ENCODE data around the gene MRPS7. TPM values are rescaled to one million over a fixed set of nuclear protein-coding genes. Genes with fewer than 3 reads are reported as not detected.

Gene MRPS7
- total and polyA plus RNA-seq, 9 of the 15 experiments (the other 6 are each of a cell fraction or from before 2014, with no cell fraction given), result 107 to 244 (median 132) TPM

GRCh38 chr17:75271233-75271954 lies 9.7 kb downstream of the MRPS7 start (continued):
- TF ChIP-seq ZNF224 (CRISPR knock-in tag; IDR thresholded peaks at IDR 0.05) (no peak), NR3C1 (CRISPR knock-in tag; IDR thresholded peaks at IDR 0.05) (peak; percentile 26; the same call in 1 of the 2 replicates), ZNF785 (CRISPR knock-in tag; IDR thresholded peaks at IDR 0.05) (no peak), RAD21 (CRISPR knock-in tag; conservative IDR thresholded peaks at IDR 0.05 in 1 of 2, IDR thresholded peaks at IDR 0.05 in 1 of 2) (peak; percentile 13 to 64; a peak in 2 of 4 replicates), ZNF407 (IDR thresholded peaks at IDR 0.05; ENCODE audit: low read depth) (no peak), REST (IDR thresholded peaks at IDR 0.05; ENCODE audit: borderline replicate concordance) (no peak), REST (CRISPR knock-in tag; IDR thresholded peaks at IDR 0.05; ENCODE audit: low read depth) (no peak), XRCC3 (IDR thresholded peaks at IDR 0.05) (no peak), MXD1 (CRISPR knock-in tag; IDR thresholded peaks at IDR 0.05; ENCODE audit: borderline replicate concordance, poor library complexity, severe bottlenecking) (no peak), POLR3A (IDR thresholded peaks at IDR 0.05; ENCODE audit: borderline replicate concordance, extremely low read depth, insufficient read depth, insufficient read length) (no peak)

Data from K562 (cell line).